HepG2 (cell line): ENCODE results near the gene PIM3. TPM values are rescaled to one million over a fixed set of nuclear protein-coding genes. Genes with fewer than 3 reads are reported as not detected.
A peak's percentile ranks its signal among the peaks of the same experiment; 100 is the strongest.

Source experiments
- DMTF1 ChIP-seq: sonication (generic); formaldehyde crosslinking; IDR thresholded peaks from 2 replicates; pipeline ENCODE4 v1.4.0; 2020; ENCODE audit warnings: mild to moderate bottlenecking, missing genetic modification reagents
- ERF ChIP-seq: IDR thresholded peaks from 2 replicates; pipeline ENCODE4 v1.6.1; 2018; ENCODE audit warnings: missing biosample characterization, missing genetic modification reagents
- NRL ChIP-seq: sonication (generic); formaldehyde crosslinking; IDR thresholded peaks from 2 replicates; pipeline ENCODE4 v1.5.0; 2020; ENCODE audit warnings: missing genetic modification reagents, mild to moderate bottlenecking, moderate library complexity, borderline replicate concordance
- PHF21A ChIP-seq: sonication (generic); formaldehyde crosslinking; IDR thresholded peaks from 2 replicates; pipeline ENCODE4 v1.5.0; 2020; ENCODE audit warnings: mild to moderate bottlenecking, missing genetic modification reagents
- PRMT3 ChIP-seq: sonication (generic); formaldehyde crosslinking; IDR thresholded peaks from 2 replicates; pipeline ENCODE4 v1.8.1; 2022; ENCODE audit warnings: low read depth, mild to moderate bottlenecking, moderate library complexity, missing genetic modification reagents, borderline replicate concordance
- SUZ12 ChIP-seq: fragments of 150-350 bp; IDR thresholded peaks from 2 replicates; pipeline ENCODE4 v1.6.1; 2014; ENCODE audit warnings: low read depth, low read length
- TAF1 ChIP-seq: sonication (generic); formaldehyde crosslinking; IDR thresholded peaks from 2 replicates; pipeline ENCODE4 v1.4.0; 2020; ENCODE audit warnings: missing genetic modification reagents
- ZNF317 ChIP-seq: sonication (generic); formaldehyde crosslinking; IDR thresholded peaks from 2 replicates; pipeline ENCODE4 v1.5.0; 2020; ENCODE audit warnings: mild to moderate bottlenecking, missing genetic modification reagents
- ZNF335 ChIP-seq: sonication (generic); formaldehyde crosslinking; IDR thresholded peaks from 2 replicates; pipeline ENCODE4 v1.4.0; 2020; ENCODE audit warnings: missing genetic modification reagents
- ZNF563 ChIP-seq: sonication (generic); formaldehyde crosslinking; IDR thresholded peaks from 2 replicates; pipeline ENCODE4 v1.8.0; 2022; ENCODE audit warnings: mild to moderate bottlenecking, moderate library complexity, missing genetic modification reagents
- ZNF564 ChIP-seq: sonication (generic); formaldehyde crosslinking; IDR thresholded peaks from 2 replicates; pipeline ENCODE4 v1.8.1; 2023; ENCODE audit warnings: mild to moderate bottlenecking, missing genetic modification reagents
- ZNF567 ChIP-seq: sonication (generic); formaldehyde crosslinking; IDR thresholded peaks from 2 replicates; pipeline ENCODE4 v1.8.1; 2023; ENCODE audit warnings: mild to moderate bottlenecking, missing genetic modification reagents, borderline replicate concordance
- polyA plus RNA-seq, 8 experiments: library from polyadenylated mRNA; depleted of rRNA in 3 of 8; stranded (reverse) in 7 of 8; unstranded in 1 of 8; fragments of >200 nt; fragmentation: Illumina TruSeq in 4 of 8; extraction: Trizol in 4 of 8; gene quantifications; 2 replicates each; pipeline versions ENCODE4 v1.2.1 to v1.2.3, GENCODE V29; 2011 to 2016; ENCODE audit warnings: low read depth in 4 of 8, missing spikeins in 1 of 8, mixed read lengths in 1 of 8; ENCODE audit not compliant: insufficient read depth in 1 of 8
- total RNA-seq, 5 experiments: library from RNA; depleted of rRNA; stranded (reverse); fragments of >200 nt; fragmentation: Illumina TruSeq; extraction: Trizol; gene quantifications; 2 replicates each; pipeline ENCODE4 v1.2.3, GENCODE V29; 2016; ENCODE audit warnings: low read depth in 1 of 5
- TF ChIP-seq, protein P1 (sequence below): sonication (generic); formaldehyde crosslinking; IDR thresholded peaks from 2 replicates; pipeline ENCODE4 v1.8.1; 2023; ENCODE audit warnings: missing genetic modification reagents, inconsistent platforms, borderline replicate concordance
- TF ChIP-seq, protein P2 (sequence below): sonication (generic); formaldehyde crosslinking; IDR thresholded peaks from one replicate; pipeline ENCODE4 v1.5.1; 2020; ENCODE audit warnings: mild to moderate bottlenecking, missing genetic modification reagents; ENCODE audit errors: not compliant biosample characterization

The PIM3 gene
- total and polyA plus RNA-seq, 2 of the 13 experiments (the other 11 are each of a cell fraction or from before 2014, with no cell fraction given) = 21.6 to 31.2 TPM

- TF ChIP-seq, protein P1, sequence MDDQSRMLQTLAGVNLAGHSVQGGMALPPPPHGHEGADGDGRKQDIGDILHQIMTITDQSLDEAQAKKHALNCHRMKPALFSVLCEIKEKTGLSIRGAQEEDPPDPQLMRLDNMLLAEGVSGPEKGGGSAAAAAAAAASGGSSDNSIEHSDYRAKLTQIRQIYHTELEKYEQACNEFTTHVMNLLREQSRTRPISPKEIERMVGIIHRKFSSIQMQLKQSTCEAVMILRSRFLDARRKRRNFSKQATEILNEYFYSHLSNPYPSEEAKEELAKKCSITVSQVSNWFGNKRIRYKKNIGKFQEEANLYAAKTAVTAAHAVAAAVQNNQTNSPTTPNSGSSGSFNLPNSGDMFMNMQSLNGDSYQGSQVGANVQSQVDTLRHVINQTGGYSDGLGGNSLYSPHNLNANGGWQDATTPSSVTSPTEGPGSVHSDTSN = no peak
- TF ChIP-seq DMTF1 (CRISPR knock-in tag) (no peak), PRMT3 (CRISPR knock-in tag) (no peak), ZNF567 (CRISPR knock-in tag) (0 out of 2 replicates have a peak, but pooled peaks have one; percentile 75), NRL (0 out of 2 replicates have a peak, but pooled peaks have one; percentile 15), ZNF564 (0 out of 2 replicates have a peak, but pooled peaks have one; percentile 21), ERF (CRISPR knock-in tag) (no peak), PHF21A (CRISPR knock-in tag) (peak; percentile 38; the same call in 1 of the 2 replicates), SUZ12 (no peak), ZNF317 (CRISPR knock-in tag) (no peak), ZNF563 (CRISPR knock-in tag) (no peak), TAF1 (CRISPR knock-in tag) (peak; percentile 47; the same call in 1 of the 2 replicates), ZNF335 (CRISPR knock-in tag) (no peak)
- TF ChIP-seq, protein P2, sequence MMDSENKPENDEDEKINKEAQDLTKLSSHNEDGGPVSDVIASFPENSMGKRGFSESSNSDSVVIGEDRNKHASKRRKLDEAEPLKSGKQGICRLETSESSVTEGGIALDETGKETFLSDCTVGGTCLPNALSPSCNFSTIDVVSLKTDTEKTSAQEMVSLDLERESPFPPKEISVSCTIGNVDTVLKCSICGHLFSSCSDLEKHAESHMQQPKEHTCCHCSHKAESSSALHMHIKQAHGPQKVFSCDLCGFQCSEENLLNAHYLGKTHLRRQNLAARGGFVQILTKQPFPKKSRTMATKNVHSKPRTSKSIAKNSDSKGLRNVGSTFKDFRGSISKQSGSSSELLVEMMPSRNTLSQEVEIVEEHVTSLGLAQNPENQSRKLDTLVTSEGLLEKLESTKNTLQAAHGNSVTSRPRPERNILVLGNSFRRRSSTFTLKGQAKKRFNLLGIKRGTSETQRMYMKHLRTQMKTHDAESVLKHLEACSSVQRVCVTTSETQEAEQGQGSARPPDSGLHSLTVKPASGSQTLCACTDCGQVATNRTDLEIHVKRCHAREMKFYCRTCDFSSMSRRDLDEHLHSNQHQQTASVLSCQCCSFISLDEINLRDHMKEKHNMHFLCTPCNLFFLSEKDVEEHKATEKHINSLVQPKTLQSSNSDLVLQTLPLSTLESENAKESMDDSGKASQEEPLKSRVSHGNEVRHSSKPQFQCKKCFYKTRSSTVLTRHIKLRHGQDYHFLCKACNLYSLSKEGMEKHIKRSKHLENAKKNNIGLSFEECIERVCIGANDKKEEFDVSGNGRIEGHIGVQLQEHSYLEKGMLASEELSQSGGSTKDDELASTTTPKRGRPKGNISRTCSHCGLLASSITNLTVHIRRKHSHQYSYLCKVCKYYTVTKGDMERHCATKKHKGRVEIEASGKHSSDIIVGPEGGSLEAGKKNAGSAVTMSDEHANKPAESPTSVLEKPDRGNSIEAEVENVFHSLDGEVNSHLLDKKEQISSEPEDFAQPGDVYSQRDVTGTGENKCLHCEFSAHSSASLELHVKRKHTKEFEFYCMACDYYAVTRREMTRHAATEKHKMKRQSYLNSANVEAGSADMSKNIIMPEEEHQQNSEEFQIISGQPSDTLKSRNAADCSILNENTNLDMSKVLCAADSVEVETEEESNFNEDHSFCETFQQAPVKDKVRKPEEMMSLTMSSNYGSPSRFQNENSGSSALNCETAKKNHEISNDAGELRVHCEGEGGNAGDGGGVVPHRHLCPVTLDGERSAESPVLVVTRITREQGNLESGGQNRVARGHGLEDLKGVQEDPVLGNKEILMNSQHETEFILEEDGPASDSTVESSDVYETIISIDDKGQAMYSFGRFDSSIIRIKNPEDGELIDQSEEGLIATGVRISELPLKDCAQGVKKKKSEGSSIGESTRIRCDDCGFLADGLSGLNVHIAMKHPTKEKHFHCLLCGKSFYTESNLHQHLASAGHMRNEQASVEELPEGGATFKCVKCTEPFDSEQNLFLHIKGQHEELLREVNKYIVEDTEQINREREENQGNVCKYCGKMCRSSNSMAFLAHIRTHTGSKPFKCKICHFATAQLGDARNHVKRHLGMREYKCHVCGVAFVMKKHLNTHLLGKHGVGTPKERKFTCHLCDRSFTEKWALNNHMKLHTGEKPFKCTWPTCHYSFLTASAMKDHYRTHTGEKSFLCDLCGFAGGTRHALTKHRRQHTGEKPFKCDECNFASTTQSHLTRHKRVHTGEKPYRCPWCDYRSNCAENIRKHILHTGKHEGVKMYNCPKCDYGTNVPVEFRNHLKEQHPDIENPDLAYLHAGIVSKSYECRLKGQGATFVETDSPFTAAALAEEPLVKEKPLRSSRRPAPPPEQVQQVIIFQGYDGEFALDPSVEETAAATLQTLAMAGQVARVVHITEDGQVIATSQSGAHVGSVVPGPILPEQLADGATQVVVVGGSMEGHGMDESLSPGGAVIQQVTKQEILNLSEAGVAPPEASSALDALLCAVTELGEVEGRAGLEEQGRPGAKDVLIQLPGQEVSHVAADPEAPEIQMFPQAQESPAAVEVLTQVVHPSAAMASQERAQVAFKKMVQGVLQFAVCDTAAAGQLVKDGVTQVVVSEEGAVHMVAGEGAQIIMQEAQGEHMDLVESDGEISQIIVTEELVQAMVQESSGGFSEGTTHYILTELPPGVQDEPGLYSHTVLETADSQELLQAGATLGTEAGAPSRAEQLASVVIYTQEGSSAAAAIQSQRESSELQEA = no peak
Observed at GRCh38 chr22:49971232-49972162, 10.9 kb downstream of the PIM3 start (continued).
